ENCODE measurements around the gene SLC20A1.
"Not testable (repeated sequence)": the region's sequence is repeated elsewhere in the genome, so short reads cannot be mapped to it uniquely, and the experiment has no call there.

SLC20A1 gene, protein sequence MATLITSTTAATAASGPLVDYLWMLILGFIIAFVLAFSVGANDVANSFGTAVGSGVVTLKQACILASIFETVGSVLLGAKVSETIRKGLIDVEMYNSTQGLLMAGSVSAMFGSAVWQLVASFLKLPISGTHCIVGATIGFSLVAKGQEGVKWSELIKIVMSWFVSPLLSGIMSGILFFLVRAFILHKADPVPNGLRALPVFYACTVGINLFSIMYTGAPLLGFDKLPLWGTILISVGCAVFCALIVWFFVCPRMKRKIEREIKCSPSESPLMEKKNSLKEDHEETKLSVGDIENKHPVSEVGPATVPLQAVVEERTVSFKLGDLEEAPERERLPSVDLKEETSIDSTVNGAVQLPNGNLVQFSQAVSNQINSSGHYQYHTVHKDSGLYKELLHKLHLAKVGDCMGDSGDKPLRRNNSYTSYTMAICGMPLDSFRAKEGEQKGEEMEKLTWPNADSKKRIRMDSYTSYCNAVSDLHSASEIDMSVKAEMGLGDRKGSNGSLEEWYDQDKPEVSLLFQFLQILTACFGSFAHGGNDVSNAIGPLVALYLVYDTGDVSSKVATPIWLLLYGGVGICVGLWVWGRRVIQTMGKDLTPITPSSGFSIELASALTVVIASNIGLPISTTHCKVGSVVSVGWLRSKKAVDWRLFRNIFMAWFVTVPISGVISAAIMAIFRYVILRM

DNA sequence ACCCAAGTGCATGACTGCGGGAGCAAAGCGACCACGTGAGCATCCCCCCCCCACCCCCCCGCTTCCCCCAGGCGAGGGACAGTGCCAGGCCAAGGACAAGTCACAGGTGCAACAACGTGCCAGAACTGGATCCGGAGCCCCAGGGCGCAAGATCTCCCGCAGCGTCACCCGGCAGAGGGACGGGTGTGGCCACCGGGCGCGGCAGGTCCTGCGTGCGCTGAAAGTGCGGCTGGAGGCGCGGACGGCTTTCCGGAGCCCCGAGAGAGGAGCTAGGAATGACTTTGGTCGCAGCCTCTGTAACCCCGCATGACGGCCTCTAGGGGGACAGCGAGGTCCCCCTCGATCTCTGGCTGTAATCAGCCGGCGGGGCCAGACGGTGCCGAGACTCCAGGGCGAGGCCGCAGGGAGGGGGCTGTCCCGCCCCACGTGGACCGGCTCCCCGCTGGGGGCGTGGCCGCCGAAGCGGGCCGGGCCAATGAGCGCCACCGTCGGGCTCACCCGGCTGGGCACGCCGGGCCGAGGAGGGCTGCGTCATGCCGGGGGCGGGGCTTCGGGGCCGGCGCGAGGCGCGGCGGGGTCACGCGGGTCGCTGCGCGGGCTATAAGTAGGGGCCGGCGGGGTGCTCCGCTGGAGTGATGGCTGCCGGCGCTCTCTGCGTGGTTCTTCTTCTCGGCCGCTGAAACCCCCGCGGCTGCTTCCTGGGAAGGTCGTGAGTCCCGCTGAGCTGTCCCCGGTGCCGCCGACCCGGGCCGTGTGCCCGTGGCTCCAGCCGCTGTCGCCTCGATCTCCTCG, at the start of gene SLC20A1:
SLC20A1 (plus strand) TSS at position 630 of the 792 bp plus-strand sequence. CDS start 890 bp downstream, outside the sequence.
- peak; percentile 96 for DNase-seq

DNA sequence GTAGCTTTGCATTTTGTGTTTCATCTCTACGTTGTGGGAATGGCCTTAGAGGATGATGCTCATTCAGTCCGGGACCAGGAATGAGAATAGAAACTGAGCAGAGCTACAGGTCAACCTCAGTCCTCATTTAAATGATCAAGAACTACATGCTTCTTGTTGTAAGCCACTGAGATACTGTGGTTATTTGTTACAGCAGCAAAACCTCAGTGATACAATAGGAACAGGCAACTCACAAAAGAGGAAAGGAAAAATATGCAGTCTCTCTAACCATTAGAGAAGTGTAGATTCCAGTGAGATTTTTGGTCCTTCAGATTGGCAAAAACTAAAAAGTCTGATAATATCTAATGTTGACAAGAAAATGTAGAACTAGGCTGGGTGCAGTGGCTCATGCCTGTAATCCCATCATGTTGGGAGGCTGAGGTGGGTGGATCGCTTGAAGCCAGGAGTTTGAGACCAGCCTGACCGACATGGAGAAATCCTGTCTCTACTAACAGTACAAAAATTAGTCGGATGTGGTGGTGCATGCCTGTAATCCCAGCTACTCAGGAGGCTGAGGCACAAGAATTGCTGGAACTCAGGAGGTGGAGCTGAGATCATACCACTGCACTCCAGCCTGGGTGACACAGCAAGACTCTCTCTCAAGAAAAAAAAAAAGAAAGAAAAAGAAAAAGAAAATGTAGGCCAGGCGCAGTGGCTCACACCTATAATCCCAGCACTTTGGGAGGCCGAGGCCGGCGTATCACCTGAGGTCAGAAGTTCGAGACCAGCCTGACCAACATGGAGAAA, 48.0 kb upstream of the SLC20A1 start:
- DNase-seq = no peak

DNA sequence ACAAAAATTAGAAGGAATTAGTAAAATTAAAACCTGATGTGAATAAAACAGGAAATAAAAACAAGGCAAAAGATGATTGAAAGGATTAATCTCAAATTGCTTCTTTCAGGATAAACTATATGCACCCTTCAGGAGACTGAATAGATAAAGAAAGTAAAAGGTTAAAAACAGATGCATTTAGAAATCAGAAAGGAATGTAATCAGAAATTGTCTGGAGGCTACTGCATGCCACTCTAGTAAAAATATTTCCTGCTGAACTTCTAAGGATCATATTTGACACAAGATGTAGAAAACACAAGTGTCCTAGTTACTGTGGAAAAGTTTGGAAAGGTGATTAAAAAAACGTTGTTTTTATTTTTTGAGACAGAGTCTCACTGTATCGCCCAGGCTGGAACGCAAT, 45.1 kb upstream of the SLC20A1 start:
- DNase-seq = no peak

DNA sequence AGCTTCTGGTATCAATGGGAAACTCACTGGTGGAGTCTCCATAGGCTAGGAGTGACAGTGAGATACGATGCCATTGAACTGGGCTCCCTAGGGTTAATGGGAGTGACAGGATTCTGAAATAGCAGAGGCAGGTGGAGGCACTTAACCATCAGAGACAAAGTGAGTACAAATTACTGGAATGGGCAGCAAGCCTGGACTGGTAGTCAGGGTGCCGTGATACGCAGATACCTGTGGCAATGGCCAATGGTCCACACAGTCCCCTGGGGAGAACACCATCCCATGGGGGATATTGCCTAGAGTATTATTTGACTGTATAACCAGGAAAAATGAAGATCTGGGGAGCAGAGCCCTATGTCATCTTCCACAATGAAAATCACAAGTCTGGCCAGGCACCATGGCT, 44.0 kb upstream of the SLC20A1 start:
- no peak for DNase-seq

DNA sequence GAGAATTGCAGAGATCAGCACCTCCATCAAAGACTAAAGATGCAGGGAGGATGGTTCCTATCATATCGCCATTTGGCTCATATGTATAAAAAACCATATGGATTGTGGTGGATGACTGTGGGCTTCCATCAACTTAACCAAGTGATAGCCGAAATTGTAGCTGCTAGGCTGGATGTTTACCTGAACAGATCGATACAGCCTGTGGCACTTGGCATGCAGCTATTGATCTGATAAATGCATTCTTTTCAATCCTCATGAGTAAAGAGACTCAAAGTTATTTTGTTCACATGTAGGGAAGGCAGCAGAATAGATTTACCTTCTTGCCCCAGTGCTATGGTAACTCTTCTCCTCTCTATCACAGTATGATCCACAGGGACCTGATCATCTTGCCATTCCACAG, 42.8 kb upstream of the SLC20A1 start:
- no peak for DNase-seq

DNA sequence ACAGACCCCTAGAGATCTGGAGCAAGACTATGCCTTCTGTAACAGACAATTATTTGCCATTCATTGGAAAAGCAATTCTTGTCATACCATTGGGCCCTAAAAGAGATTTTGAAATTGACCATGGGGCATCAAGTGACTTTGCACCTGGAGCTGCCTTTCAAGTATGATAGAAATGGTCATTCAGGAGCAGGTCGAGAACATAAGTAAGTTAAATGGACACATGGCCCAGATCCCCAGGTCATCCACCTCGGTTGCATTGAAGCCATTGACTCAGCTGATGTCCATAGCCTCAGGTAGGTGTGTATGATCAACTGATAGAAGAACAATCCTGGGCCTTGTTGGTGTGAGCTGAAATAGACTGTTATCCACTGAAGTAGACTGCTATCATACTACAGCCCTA, 42.0 kb upstream of the SLC20A1 start:
- no peak for DNase-seq

DNA sequence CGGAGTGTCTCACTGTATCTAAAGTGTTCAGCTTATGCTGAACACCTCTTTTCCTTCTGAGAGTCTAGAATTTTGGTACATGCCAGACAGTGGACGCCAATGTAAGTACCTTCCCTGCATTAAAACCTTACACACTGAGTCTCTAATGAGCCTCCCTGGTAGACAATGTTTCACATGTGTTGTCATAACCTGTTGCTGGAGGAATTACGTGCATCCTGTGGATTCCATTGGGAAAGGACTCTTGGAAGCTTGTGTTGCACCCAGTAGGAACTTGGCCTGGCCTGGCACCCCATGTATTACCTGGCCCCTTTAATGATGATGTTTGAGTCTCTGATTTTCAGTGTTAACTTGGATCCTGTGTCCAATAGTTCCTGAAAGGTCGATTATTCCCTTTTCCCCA, 40.8 kb upstream of the SLC20A1 start:
- no peak for DNase-seq

DNA sequence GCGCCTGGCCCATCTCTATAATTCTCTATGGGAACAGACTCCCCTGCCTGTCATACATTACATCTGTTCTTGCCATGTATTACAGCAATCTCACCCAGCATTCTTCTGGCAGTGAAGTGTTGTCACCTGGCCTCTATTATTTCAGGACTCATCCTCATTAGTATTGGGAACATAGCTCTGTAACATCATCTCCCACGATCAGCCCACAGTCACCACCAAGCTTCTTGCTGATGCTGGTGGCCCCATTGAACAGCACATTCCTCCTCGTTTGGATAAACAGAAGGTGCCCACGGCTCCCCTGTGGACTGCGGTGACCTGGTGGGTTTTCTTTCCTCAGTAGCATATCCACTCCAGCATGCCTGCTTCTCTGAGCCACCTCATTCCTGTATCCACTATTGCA, 39.8 kb upstream of the SLC20A1 start:
- DNase-seq = no peak

DNA sequence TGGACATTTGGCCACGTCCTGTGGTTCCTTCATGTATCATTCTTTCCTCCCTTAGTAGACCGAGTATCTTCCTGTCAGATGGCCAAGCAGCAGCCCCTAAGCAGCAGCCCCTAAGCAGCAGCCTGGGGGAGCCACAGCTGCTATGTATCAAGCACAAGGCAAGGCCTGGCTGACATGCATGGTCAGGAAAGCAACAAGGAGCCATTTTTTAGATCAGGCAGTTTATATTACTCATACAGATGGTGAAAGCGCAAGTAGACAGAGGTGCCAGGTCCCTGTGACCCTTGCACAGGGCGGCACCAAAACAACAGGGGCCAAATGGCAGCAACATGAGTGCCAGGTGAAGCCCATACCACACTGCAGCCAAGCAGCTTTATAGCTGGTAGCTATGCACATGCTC, 39.2 kb upstream of the SLC20A1 start:
- no peak for DNase-seq

DNA sequence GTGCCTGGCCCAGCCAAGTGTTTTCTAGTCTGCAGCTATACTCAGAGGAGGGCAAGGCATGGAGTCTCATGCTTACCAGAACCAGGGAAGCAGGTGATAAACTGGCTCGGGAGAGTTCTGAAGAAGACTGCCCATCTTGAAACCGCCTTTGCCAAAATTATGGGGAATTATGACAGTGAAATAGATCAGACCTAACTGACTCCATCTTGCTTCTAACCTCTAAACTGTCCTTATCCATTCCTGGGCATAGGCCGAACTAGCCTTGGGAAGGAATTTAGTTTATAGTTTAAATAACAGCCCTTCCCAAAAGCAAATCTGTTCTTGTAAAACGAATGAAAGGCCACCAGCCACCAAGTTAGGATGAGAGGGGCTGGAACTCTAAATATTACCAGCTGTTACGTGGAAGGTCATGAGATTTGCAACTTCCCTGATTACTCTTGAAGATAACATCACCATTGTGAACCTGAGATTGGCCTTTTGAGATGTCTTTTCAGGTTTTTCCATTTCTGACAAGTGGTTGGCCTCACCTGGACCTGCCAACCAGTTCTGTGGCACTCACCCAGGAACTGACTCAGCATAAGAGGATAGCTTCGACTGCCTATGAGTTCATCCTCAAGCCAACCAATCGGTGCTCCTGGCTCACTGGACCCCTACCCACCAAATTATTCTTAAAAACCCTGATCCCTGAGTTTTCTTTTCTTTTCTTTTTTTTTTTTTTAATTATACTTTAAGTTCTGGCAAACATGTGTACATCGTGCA, 37.9 kb upstream of the SLC20A1 start:
- no peak for DNase-seq

DNA sequence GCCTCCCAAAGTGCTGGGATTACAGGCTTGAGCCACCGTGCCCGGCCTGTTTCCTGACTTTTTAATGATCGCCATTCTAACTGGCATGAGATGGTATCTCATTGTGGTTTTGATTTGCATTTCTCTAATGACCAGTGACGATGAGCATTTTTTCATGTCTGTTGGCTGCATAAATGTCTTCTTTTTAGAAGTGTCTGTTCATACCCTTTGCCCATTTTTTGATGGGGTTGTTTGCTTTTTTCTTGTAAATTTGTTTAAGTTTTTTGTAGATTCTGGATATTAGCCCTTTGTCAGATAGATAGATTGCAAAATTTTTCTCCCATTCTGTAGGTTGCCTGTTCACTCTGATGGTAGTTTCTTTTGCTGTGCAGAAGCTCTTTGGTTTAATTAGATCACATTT, 36.4 kb upstream of the SLC20A1 start:
- not testable (repeated sequence) for DNase-seq

DNA sequence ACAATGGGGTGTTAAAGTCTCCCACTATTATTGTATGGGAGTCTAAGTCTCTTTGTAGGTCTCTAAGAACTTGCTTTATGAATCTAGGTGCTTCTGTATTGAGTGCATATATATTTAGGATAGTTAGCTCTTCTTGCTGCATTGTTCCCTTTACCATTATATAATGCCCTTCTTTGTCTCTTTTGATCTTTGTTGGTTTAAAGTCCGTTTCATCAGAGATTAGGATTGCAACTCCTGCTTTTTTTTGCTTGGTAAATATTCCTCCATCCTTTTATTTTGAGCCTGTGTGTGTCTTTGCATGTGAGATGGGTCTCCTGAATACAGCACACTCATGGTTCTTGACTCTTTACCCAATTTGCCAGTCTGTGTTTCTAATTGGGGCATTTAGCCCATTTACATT, 33.5 kb upstream of the SLC20A1 start:
- not testable (repeated sequence) for DNase-seq

DNA sequence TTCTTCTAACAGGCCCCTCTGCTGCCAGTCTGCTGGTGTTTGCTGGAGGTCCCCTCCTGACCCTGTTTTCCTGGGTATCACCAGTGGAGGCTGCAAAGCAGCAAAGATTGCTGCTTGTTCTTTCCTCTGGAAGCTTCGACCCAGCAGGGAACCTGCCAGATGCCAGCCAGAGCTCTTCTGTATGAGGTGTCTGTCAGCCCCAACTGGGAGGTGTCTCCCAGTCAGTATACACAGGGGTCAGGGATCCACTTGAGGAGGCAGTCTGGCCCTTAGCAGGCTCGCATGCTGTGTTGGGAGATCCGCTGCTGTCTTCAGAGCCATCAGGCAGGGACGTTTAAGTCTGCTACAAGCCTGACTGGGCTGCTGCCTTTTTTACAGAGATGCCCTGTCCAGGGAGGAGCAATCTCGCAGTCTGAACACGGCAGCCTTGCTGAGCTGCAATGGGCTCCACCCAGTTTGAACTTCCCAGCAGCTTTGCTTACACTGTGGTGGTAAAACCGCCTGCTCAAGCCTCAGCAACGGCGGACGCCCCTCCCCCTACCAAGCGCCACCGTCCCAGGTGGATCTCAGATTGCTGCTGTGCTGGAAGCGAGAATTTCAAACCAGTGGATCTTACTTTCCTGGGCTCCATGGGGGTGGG, 31.4 kb upstream of the SLC20A1 start:
- no peak for DNase-seq

DNA sequence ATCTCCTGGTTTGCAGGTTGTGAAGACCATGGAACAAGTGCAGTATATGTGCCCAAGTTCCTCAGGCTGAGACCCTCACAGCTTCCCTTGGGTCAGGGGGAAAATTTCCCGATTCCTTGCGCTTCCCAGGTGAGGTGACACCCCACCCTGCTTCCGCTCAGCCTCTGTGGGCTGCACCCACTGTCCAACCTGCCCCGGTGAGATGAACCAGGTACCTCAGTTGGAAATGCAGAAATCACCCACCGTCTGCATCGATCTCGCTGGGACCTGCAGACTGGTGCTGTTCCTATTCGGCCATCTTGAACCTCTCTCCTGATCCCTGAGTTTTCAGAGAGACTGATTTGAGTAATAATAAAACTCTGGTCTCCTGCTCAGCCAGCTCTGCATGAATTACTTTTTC, 30.7 kb upstream of the SLC20A1 start:
- DNase-seq = no peak

DNA sequence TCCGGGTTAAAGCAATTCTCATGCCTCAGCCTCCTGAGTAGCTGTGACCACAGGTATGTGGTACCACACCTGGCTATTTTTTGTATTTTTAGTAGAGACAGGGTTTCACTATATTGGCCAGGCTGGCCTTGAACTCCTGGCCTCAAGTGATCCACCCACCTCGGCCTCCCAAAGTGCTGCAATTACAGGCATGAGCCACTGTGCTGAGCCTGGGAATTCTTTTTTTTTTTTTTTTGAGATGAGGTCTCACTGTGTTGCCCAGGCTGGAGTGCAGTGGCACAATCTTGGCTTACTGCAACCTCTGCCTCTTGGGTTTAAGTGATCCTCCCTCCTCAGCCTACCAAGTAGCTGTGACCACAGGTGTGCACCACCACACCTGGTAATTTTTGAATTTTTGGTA, 29.9 kb upstream of the SLC20A1 start:
- not testable (repeated sequence) for DNase-seq

DNA sequence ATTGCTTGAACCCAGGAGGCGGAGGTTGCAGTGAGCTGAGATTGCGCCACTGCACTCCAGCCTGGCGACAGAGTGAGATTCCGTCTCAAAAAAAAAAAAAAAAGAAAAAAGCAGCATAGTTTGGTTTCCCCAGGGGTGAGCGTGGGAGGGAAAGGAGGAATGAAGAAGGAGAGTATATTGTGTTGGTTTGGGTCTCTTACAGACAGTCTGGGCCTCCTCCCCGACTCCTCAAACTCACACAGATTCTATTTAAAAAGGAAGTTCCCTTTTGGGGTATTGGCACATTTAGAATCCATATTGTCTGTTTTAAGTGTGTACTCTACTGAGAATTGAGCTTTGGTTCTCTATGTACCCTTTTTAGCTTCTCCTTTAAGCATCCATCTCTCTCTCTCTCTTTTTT, 27.4 kb upstream of the SLC20A1 start:
- DNase-seq = no peak

DNA sequence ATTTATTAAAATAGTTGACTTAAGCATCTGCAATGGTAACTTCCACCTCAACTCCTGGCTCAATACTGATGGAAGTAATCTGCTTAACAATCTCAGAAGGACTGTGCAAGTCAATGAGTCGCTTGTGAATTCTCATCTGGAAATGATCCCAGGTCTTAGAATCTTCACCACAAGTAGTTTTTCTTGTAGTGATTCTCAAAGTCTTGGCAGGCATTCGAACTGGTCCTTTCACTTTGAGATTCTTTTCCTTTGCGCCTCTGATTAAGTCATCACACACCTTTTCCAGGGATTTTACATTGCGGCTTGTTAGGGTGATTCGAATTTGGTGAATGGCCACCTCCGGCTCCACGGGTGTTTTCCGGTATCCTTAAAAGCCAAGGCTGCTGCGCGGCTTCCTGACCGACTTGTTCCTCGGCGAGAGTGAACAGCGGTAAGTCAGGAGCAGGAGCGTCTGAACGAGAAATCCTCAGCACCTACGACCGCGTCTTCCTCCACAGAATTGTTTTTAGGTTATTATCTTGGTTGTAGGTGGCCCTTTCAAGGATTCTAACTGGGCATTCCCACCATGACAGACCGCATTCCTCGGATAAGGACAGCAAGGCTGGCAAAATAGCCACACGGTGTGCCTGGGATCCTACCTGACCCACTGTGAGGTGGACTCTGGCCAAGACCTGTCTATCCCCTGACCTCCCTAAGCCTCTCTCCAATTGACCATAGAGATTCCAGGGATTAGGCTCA, 23.8 kb upstream of the SLC20A1 start:
- DNase-seq = peak; percentile 65

DNA sequence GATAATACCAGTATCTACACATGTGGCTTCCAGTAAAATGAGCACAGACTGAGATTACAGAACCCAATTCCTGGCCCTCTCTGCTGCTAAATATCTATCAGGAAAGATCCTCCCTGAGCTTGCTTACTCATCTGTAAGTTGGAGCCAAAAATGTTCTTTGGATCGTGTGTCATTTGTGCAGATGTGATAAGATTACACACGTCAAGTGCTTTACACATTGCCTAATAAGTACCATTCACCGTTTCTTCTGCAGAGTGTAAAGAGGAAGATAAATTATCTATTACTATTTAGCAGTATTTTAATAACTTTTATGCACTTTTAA, 23.2 kb upstream of the SLC20A1 start:
- peak; percentile 87 for DNase-seq

DNA sequence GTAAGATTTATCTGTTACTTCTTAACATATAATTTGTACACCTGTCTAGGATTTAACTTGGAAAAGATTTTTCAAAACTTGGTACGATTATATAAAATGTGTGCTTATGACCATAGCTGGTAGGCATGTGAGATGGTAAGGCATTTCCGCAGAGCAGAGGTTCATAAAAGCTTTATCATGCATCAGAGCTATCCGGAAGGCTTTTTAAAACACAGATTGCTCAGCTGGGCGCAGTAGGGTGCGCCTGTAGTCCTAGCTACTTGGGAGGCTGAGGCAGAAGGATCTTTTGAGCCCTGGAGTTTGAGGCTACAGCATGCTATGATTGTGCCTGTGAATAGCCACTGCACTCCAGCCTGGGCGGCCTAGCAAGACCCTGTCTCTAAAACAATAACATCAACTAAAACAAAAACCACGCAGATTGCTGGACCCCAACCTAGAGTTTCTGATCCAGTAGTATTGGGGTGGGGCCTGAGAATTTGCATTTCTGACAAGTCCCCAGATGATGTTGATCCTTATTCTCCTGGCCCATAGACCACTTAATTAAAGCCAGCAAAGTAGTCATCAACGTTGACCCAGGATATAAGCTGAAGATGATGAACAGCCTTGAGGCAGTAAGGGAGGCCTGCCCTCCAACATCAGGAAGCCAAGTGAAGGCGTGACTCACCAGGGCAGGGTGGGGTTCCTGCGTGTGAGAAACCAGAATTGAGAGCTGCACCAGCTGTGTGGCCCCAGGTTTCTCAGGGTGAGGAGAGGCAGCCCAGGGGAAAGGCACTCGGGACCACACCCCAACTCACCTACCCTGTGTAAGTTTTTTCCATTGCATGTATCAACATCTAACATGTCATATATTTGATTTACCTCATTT, 21.6 kb upstream of the SLC20A1 start:
- peak; percentile 93 for DNase-seq
